HG03139 (cell line): ENCODE results near the gene ABCA2.
"Not testable (repeated sequence)": the region's sequence is repeated elsewhere in the genome, so short reads cannot be mapped to it uniquely, and the experiment has no call there.

Source experiments
- ATAC-seq: cut with Tn5 transposase; IDR thresholded peaks from one replicate; pipeline ENCODE4 v1.9.1; 2021; ENCODE audit not compliant: unreplicated experiment

The ABCA2 gene

GRCh38 chr9:137064027-137064879, 36.2 kb upstream of the ABCA2 start:
- no peak for ATAC-seq

DNA sequence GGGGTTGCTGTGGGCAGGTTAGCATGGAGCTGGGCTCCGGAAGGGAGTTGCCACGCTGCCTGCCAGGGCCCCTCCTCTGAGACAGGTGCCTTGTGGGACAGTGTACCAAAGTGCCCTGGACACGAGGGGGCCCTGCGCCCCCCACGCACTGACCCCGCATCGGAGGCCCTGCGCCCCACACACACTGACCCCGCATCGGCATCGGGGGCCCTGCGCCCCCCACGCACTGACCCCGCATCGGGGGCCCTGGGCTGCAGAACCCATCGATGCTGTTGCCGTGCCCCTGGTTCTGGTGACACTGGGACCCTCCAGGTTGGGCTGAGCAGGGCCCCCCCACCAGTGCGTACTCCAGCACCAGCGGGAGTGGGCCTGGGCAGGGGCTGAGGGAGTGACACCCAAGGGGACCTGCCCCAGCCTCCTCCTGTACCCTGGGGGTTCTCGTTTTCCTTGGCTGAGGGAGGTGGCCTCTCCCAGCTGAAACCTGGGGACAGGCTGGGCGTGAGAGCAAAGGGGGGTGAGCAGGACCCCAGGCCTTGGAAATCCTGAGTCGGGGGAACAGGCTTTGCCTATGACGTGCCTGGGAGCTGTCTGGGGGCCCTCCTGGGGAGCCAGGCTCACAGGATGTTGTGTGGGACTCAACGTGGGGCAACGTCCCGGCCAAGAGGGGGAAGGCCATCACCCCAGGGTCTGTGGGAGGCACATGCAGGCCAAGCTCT, 35.4 kb upstream of the ABCA2 start:
- no peak for ATAC-seq

DNA sequence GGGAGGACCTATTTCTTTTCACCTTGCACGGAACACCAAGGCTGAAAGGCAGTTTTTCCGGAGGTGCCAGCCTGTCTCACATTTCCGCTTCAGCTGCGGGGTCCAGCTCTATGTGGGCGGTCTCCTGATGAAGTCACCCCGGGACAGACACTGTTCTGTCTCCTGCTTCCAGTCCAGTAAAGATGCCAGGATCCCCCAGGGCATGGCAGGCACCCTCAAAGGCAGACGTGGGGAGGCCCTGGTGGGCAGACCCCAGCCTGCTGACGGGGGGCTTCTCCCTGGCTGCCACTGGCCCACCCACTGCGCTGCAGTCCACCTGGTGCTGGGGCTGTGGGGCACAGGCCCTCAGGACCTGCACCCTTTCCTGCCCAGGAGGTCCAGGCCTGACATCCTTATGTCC, 34.8 kb upstream of the ABCA2 start:
- ATAC-seq = not testable (repeated sequence)

DNA sequence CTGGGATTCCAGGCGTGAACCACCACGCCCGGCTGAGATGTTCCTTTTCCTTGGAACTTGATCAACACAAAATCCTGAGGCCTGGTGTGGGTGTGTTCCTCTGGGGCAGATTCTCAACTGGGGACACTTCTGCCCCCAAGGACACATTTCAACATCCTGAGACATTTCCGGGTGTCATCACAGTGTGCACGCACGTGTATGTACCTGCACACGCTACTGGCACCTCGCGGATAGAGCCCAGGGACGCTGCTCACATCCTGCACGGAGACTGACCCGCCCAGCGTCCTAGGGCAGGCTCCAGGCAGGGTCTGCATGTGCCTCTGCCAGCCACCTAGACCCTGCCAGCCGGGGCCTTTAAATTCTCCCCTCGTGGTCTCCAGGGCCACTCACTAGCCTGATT, 34.3 kb upstream of the ABCA2 start:
- no peak for ATAC-seq

DNA sequence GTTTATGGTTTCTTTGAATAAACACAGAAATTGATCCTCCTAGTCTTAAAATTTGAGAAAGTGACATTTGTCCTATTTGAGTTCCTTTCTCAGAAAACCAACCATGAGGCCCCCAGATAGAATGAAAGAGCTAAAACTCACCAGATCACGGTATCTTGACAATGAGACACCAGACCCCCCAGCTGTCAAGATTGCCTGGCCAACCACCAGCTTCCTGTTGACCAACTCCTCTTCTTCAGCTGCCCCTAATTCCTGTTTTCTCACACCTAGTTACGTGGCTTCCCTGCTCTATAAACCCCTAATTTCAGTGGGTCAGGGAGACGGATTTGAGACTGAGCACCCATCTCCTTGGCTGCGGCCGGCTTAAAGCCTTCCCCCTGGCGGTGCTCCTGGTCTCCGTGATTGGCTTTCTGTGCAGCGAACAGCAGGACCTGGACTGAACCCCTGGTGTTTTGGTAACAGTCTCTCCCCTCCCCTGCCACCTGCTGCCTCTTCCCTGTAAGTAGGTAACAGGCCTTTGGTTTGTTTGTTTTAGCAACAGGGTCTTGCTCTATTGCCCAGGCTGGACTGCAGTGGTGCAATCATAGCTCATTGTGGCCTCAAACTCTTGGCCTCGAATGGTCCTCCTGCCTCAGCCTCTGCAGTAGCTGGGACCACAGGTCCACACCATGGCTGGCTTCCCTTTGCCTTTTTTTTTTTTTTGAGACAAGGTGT, 30.6 kb upstream of the ABCA2 start:
- no peak for ATAC-seq

GRCh38 chr9:137057545-137057944, 29.5 kb upstream of the ABCA2 start:
- no peak for ATAC-seq

DNA sequence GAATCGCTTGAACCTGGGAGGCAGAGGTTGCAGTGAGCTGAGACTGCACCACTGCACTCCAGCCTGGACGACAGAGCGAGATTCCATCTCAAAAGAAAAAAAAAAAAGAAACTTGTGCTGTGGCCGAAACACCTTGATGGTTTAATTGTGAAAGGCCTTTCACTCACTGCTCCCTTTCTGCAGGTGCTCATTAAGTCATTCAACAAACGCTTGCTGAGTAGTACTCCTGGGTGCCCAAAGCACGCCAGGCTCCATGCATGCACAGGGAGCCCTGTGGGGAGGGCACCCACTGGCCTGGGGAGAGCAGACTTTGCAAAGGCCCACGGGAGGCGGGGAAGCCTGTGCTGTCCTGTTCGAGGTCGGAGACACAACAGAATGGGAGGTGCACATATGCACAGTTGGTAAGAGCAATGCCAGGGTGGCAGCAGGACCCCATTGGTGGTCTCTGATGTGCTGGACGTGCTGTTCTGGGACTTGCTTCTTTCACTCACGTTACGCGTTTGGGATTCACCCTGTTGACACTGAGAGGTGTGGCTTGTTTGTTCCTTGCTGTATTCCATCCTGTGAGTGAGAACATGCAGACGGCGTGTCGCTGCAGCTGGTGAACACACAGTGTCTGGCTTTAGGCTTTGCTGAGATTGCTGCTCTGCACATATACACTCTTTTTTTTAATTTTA, 28.8 kb upstream of the ABCA2 start:
- ATAC-seq = no peak

GRCh38 chr9:137055385-137056364, 27.6 kb upstream of the ABCA2 start:
- no peak for ATAC-seq

- no peak for ATAC-seq
Observed at GRCh38 chr9:137054932-137055384, 26.9 kb upstream of the ABCA2 start.

DNA sequence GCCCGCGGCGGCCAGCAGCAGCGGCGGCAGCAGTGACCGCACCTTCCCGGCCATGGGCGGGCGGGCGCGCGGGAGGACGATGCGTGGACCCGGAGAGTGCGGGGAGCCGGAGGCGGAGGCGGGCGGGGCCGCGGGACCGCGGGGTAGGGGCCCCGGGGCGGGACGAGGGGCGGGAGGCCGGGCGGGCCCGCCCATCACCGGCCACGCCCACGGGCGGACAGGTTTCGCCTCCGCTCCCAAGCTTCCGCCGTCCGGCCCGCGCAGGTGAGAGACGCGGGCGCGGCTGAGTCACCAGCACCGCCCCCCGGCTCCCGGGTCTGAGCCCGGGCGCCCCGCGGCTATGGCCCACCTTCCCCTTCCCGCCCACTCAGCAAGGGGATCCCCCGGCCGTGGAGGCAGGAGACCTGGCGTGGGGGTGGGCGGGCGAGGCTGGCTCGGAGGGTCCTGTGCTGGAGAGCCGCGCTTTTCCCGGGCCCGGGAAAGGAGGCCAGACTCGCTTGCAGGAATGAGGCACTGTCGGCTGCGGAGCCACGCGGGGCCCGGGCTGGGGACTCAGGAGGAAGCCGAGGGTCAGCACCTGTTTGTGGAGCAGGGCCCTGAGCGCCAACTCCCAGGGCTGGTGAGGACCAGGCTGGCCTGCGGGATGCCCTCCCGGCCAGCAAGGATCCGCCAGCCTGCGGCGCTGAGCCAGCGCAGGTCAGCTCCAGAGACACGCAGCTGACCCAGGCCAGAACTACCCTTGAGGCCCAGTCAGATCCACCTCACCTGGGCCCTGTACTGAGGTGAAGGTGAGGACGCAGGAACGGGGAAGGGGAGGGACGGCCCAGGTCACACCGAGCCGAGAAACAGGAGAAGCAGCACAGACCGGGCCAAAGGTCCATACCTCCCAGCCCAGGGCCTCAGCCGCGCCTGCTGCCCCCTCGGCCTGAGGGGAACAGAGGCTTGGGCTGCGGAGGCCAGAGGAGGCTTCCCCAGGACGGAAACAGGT, 26.2 kb upstream of the ABCA2 start, which contains the start of gene ENTPD2:
TSS of gene ENTPD2 (minus strand) at position 118 of the 988 bp plus-strand sequence. CDS start at position 54, 64 bp downstream.
- ATAC-seq = no peak

- ATAC-seq = no peak
Observed at GRCh38 chr9:137052998-137053943, 25.2 kb upstream of the ABCA2 start.

GRCh38 chr9:137052293-137052692, 24.3 kb upstream of the ABCA2 start:
- ATAC-seq = no peak

DNA sequence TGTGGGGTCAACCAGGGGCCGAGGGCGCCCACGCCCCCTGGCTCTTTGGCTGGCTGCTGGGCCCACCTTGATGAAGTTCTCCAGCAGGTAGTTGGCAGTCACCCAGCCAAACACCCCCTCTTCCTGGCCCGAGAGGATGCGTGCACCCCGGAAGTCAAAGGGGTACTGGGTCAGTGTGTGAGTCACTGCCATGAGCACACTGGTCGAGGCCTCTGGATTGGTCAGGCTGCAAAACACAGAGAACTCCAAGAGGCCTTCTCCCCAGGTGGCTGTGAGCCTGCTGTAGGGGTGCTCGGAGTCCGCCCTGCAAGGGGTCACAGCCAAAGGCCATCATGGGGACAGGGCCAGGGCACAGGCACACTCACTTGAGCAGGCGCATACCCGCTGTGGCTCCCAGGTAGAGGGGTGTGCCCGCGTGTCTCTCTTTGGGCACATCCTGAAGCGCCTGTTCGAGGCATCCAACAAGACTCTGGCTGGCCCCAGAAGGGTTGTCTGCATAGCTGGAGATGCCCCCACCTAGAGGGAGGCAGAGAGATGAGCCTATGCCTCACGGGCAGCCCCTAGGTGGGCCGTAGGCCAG, 23.2 kb upstream of the ABCA2 start:
- ATAC-seq = no peak

- no peak for ATAC-seq
Observed at GRCh38 chr9:137050570-137050969, 22.5 kb upstream of the ABCA2 start.

DNA sequence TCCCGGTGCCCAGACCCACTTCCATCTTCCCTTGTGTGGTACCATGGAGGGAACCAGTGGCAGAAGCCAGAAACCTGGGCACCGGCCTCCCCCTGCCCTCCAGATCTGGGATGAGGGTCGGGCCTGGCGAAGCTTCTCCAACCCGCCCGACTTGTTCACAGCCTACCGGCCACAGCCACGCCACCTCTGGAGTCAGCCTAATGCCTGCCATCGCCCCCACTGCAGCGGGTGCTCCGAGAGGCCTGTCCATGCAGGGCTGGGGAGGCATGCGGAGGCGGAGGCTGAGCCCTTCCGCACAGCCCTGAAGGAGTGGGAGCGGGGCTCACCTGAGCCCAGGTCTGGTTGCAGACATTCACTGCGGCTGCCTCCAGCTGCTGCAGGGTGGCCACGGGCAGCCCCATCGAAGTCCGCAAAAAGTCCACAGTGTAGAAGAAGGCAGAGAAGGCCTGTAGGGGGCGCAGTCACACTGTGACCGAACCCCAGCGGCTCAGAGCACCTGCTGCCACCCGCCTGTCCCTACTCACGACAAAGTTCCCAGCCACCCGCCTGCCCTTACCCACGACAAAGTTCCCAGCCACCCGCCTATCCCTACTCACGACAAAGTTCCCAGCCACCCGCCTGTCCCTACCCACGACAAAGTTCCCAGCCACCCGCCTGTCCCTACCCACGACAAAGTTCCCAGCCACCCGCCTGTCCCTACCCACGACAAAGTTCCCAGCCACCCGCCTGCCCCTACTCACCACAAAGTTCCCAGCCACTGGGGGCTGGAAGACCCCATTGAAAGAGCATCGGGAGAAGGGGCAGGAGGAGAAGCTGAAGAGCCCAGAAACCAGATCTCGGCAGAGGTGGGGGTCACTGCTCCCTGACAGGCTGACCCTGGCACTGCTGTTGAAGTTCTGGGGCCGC, 21.8 kb upstream of the ABCA2 start:
- no peak for ATAC-seq
